ENCODE results near the gene GTF3C4.

GTF3C4 gene

GRCh38 chr9:132648283-132648682 is 22.0 kb upstream of the GTF3C4 start:
- no peak for DNase-seq

- no peak for DNase-seq
Observed at GRCh38 chr9:132648685-132649084, 21.6 kb upstream of the GTF3C4 start.

- DNase-seq, result no peak
Observed at GRCh38 chr9:132651259-132651658, 19.0 kb upstream of the GTF3C4 start.

- DNase-seq, result no peak
Observed at GRCh38 chr9:132656299-132656698, 14.0 kb upstream of the GTF3C4 start.

- DNase-seq, result no peak
Observed at GRCh38 chr9:132662152-132662945, 7.9 kb upstream of the GTF3C4 start.

GRCh38 chr9:132663117-132663516 is 7.1 kb upstream of the GTF3C4 start:
- no peak for DNase-seq

GRCh38 chr9:132663851-132664250 is 6.4 kb upstream of the GTF3C4 start:
- DNase-seq, result no peak

- no peak for DNase-seq
Observed at GRCh38 chr9:132669319-132669697, 956 bp upstream of the GTF3C4 start.

GRCh38 chr9:132669698-132670456 is 387 bp upstream of the GTF3C4 start, which contains the start of gene DDX31:
Gene DDX31 (minus strand): TSS chr9:132669983. CDS start chr9:132669934, 49 bp downstream.
- peak; percentile 69 for DNase-seq

GRCh38 chr9:132671620-132672412 is 1.6 kb downstream of the GTF3C4 start:
- DNase-seq, result no peak

- DNase-seq, result no peak
Observed at GRCh38 chr9:132672413-132672690, 2.1 kb downstream of the GTF3C4 start.

GRCh38 chr9:132673355-132673754 is 3.1 kb downstream of the GTF3C4 start:
- DNase-seq, result peak; percentile 21

GRCh38 chr9:132674485-132674884 is 4.2 kb downstream of the GTF3C4 start:
- DNase-seq, result no peak

GRCh38 chr9:132677976-132678375 is 7.7 kb downstream of the GTF3C4 start:
- no peak for DNase-seq

GRCh38 chr9:132679946-132680625 is 9.8 kb downstream of the GTF3C4 start:
- DNase-seq, result no peak

- no peak for DNase-seq
Observed at GRCh38 chr9:132681561-132681960, 11.3 kb downstream of the GTF3C4 start.

GRCh38 chr9:132683873-132684272 is 13.6 kb downstream of the GTF3C4 start:
- no peak for DNase-seq

- no peak for DNase-seq
Observed at GRCh38 chr9:132690696-132691095, 20.4 kb downstream of the GTF3C4 start.

- no peak for DNase-seq
Observed at GRCh38 chr9:132694144-132694543, 23.9 kb downstream of the GTF3C4 start.

GRCh38 chr9:132697230-132697629 is 27.0 kb downstream of the GTF3C4 start:
- no peak for DNase-seq

GRCh38 chr9:132698989-132699388 is 28.7 kb downstream of the GTF3C4 start:
- DNase-seq, result no peak

GRCh38 chr9:132699956-132700355 is 29.7 kb downstream of the GTF3C4 start:
- DNase-seq, result no peak

- DNase-seq, result no peak
Observed at GRCh38 chr9:132702254-132702653, 32.0 kb downstream of the GTF3C4 start.

Measured in NCI-H2227 treated with DMSO at 0.1 percent for 48 hours (cell line).